ENCODE measurements around the gene CCNL2.

DNA sequence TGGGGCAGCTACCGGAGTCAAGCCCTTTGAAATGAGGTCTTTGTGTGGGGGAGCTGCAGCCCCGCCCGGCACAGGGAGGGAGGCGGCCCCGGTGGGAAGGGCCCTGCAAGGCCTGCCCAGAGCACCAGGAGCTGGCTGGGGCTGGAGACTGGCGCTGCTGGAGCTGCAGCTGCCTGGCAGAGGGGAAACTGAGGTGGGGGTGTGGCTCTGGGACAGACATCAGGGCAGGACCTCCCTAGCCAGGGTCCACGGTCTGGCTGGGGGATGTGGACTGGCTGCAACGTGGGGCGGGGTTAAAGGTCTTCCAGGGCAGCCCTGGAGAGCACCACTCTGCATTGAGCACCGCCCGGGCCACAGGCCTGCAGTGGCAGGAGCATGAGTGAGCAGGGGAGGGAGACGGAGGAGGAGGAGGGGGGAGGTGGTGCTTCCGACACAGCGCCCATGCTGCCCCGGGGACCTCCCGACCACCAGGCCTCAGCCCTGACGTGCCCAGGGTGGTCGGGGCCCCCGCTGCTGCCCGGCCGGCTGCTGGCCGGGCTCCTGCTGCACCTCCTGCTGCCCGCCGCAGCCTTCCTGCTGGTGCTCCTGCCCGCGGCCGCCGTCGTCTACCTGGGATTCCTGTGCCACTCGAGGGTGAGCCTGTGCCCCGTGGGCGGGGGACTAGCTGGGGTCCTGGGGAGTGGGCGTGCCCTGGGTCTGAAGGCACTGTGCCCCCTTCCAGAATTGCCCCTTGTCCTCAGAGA is 26.8 kb upstream of the CCNL2 start:
- TF ChIP-seq, protein P1, sequence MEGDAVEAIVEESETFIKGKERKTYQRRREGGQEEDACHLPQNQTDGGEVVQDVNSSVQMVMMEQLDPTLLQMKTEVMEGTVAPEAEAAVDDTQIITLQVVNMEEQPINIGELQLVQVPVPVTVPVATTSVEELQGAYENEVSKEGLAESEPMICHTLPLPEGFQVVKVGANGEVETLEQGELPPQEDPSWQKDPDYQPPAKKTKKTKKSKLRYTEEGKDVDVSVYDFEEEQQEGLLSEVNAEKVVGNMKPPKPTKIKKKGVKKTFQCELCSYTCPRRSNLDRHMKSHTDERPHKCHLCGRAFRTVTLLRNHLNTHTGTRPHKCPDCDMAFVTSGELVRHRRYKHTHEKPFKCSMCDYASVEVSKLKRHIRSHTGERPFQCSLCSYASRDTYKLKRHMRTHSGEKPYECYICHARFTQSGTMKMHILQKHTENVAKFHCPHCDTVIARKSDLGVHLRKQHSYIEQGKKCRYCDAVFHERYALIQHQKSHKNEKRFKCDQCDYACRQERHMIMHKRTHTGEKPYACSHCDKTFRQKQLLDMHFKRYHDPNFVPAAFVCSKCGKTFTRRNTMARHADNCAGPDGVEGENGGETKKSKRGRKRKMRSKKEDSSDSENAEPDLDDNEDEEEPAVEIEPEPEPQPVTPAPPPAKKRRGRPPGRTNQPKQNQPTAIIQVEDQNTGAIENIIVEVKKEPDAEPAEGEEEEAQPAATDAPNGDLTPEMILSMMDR (IDR thresholded peaks at IDR 0.05 in 4 of 5, conservative IDR thresholded peaks at IDR 0.05 in 1 of 5): no peak
- TF ChIP-seq POLR2A (IDR thresholded peaks at IDR 0.05): no peak
